Measurements from ENCODE around the gene SLC35F3.

SLC35F3 gene

GRCh38 chr1:233972951-233973635, 68.6 kb downstream of the SLC35F3 start:
- Mint-ChIP-seq H3K27ac (no peak overlapping the region), H3K27me3 (ENCODE audit: low read depth) (peaks cover 6% of the 10 kb centered on the region), H3K9me3 (no peaks in the 10 kb centered on the region), H3K4me3 (no peak overlapping the region), H3K4me1 (no peaks in the 10 kb centered on the region), H3K36me3 (ENCODE audit: low read depth) (no peaks in the 10 kb centered on the region)
- no peak for TF ChIP-seq CTCF (IDR thresholded peaks at IDR 0.05; ENCODE audit: unreplicated experiment in 3 of 3)

- Mint-ChIP-seq H3K9me3 (no peaks in the 10 kb centered on the region), H3K4me3 (no peak overlapping the region), H3K27me3 (ENCODE audit: low read depth) (peaks cover 17% of the 10 kb centered on the region), H3K27ac (no peak overlapping the region), H3K4me1 (no peaks in the 10 kb centered on the region), H3K36me3 (ENCODE audit: low read depth) (no peaks in the 10 kb centered on the region)
- no peak for TF ChIP-seq CTCF (IDR thresholded peaks at IDR 0.05; ENCODE audit: unreplicated experiment in 3 of 3)
Observed at GRCh38 chr1:233975486-233975885, 71.0 kb downstream of the SLC35F3 start.

- no peaks in the 10 kb centered on the region for H3K9me3 Mint-ChIP-seq
- H3K36me3 Mint-ChIP-seq (ENCODE audit: low read depth) = no peaks in the 10 kb centered on the region
- no peak overlapping the region for H3K4me3 Mint-ChIP-seq
- no peak overlapping the region for H3K27ac Mint-ChIP-seq
- no peak for TF ChIP-seq CTCF (IDR thresholded peaks at IDR 0.05; ENCODE audit: unreplicated experiment in 3 of 3)
- H3K4me1 Mint-ChIP-seq = no peaks in the 10 kb centered on the region
- H3K27me3 Mint-ChIP-seq (ENCODE audit: low read depth) = peaks cover 17% of the 10 kb centered on the region
Observed at GRCh38 chr1:233981042-233981675, 76.7 kb downstream of the SLC35F3 start.

GRCh38 chr1:233982827-233983518, 78.5 kb downstream of the SLC35F3 start:
- no peak overlapping the region for H3K4me3 Mint-ChIP-seq
- no peaks in the 10 kb centered on the region for H3K36me3 Mint-ChIP-seq (ENCODE audit: low read depth)
- no peak for TF ChIP-seq CTCF (IDR thresholded peaks at IDR 0.05; ENCODE audit: unreplicated experiment in 3 of 3)
- no peaks in the 10 kb centered on the region for H3K9me3 Mint-ChIP-seq
- H3K4me1 Mint-ChIP-seq = no peaks in the 10 kb centered on the region
- peaks cover 17% of the 10 kb centered on the region for H3K27me3 Mint-ChIP-seq (ENCODE audit: low read depth)
- no peak overlapping the region for H3K27ac Mint-ChIP-seq

- no peak for TF ChIP-seq CTCF (IDR thresholded peaks at IDR 0.05; ENCODE audit: unreplicated experiment in 3 of 3)
- Mint-ChIP-seq H3K27ac (no peak overlapping the region), H3K4me1 (no peaks in the 10 kb centered on the region), H3K4me3 (no peak overlapping the region), H3K27me3 (ENCODE audit: low read depth) (peaks cover 15% of the 10 kb centered on the region), H3K9me3 (no peaks in the 10 kb centered on the region), H3K36me3 (ENCODE audit: low read depth) (no peaks in the 10 kb centered on the region)
Observed at GRCh38 chr1:233983811-233984210, 79.3 kb downstream of the SLC35F3 start.

All from nephron (organoid).